Hepatocyte (in vitro differentiated cells): ENCODE measurements around the gene ITGB2.

Experiments used
- EZH2 ChIP-seq: fragments of 200-600 bp; sonication (generic); IDR thresholded peaks from 2 replicates; pipeline ENCODE4 v1.6.1; 2016; ENCODE audit warnings: antibody characterized with exemption, mild to moderate bottlenecking, borderline replicate concordance
- EZH2phosphoT487 ChIP-seq: fragments of 200-600 bp; sonication (generic); IDR thresholded peaks from one replicate; pipeline ENCODE4 v1.6.1; 2018; ENCODE audit warnings: antibody characterized with exemption, mild to moderate bottlenecking, low read depth, moderate library complexity; ENCODE audit not compliant: unreplicated experiment, severe bottlenecking
- TF ChIP-seq, protein P1 (sequence below): fragments of 200-600 bp; sonication (generic); IDR thresholded peaks from 2 replicates; pipeline ENCODE4 v1.5.1; 2016; ENCODE audit warnings: antibody characterized with exemption, mild to moderate bottlenecking; ENCODE audit not compliant: poor library complexity

DNA sequence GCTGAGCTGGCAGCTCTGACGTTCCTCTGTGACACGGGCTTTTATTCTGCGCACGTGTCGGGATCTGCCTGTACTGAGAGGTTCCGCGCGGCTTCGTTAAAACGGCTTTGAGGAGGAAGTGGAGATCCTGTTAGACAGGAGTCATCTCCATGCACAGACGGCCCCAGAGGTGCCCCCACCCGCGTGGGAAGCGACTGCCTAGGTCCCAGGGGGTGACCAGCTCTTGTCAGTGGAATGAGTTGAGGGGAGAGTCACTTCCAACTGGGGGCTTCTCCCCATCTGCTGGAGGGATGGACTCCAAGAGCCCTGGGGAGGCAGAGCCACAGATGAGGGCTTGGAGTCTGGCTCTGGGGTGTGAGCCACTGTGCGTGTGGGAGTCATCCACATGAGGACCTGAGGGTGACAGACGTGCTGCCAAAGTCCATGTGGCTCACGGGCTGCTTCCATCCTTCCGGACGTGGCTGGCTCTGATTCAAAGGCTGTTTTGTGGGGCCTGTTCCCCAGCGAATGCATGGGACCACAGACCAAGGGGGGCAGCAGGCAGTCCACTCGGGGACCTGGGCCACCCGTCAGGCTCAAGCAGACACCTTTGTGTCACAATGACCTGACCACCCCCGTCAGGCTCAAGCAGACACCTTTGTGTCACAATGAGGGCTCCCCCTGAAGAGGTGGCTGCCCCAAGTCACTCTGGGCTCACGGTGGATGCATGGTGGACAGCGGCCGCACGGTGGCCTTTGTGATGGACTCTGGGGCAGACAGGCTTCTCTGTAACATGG is 74.0 kb downstream of the ITGB2 start:
- TF ChIP-seq, protein P1, sequence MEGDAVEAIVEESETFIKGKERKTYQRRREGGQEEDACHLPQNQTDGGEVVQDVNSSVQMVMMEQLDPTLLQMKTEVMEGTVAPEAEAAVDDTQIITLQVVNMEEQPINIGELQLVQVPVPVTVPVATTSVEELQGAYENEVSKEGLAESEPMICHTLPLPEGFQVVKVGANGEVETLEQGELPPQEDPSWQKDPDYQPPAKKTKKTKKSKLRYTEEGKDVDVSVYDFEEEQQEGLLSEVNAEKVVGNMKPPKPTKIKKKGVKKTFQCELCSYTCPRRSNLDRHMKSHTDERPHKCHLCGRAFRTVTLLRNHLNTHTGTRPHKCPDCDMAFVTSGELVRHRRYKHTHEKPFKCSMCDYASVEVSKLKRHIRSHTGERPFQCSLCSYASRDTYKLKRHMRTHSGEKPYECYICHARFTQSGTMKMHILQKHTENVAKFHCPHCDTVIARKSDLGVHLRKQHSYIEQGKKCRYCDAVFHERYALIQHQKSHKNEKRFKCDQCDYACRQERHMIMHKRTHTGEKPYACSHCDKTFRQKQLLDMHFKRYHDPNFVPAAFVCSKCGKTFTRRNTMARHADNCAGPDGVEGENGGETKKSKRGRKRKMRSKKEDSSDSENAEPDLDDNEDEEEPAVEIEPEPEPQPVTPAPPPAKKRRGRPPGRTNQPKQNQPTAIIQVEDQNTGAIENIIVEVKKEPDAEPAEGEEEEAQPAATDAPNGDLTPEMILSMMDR, result no peak
- TF ChIP-seq EZH2, result no peak
- no peak for TF ChIP-seq EZH2phosphoT487
